ENCODE results near the gene TRIM5. TPM values are rescaled to one million over a fixed set of nuclear protein-coding genes. Genes with fewer than 3 reads are reported as not detected.

Gene TRIM5
- total and polyA plus RNA-seq, 10 of the 15 experiments (the other 5 are each of a cell fraction or from before 2014, with no cell fraction given): 20.0 to 59.7 (median 31.8) TPM

GRCh38 chr11:5684646-5685362, at the start of gene TRIM5 (continued):
- TF ChIP-seq CUX1 (IDR thresholded peaks at IDR 0.05; ENCODE audit: insufficient replicate concordance, low read depth, low read length) (no peak), YBX1 (IDR thresholded peaks at IDR 0.05) (no peak), YY1 (IDR thresholded peaks at IDR 0.05; ENCODE audit: low read depth, low read length) (peak; percentile 65), MXI1 (IDR thresholded peaks at IDR 0.05; ENCODE audit: low read depth, low read length) (0 out of 2 replicates have a peak, but pooled peaks have one; percentile 68), PBX3 (IDR thresholded peaks at IDR 0.05; ENCODE audit: insufficient replicate concordance, low read depth, low read length) (no peak), PML (IDR thresholded peaks at IDR 0.05; ENCODE audit: low read length) (peak; percentile 89), CBX3 (IDR thresholded peaks at IDR 0.05; ENCODE audit: borderline replicate concordance, low read depth) (no peak), MYC (IDR thresholded peaks at IDR 0.05; ENCODE audit: insufficient read depth, insufficient read length, insufficient replicate concordance, low read length, severe bottlenecking) (no peak), TCF3 (IDR thresholded peaks at IDR 0.05; ENCODE audit: borderline replicate concordance, insufficient read depth, low read depth, low read length) (no peak), EED (IDR thresholded peaks at IDR 0.05; ENCODE audit: low read depth) (peak; percentile 95), WRNIP1 (IDR thresholded peaks at IDR 0.05; ENCODE audit: borderline replicate concordance, low read depth, low read length) (no peak), SIN3A (IDR thresholded peaks at IDR 0.05; ENCODE audit: low read depth, low read length) (peak; percentile 72; the same call in 1 of the 2 replicates), STAT3 (IDR thresholded peaks at IDR 0.05; ENCODE audit: low read depth, low read length) (no peak), TARDBP (IDR thresholded peaks at IDR 0.05; ENCODE audit: borderline replicate concordance) (0 out of 2 replicates have a peak, but pooled peaks have one; percentile 28), MAX (IDR thresholded peaks at IDR 0.05; ENCODE audit: low read depth, low read length) (peak; percentile 34; the same call in 1 of the 2 replicates), ZNF207 (IDR thresholded peaks at IDR 0.05; ENCODE audit: borderline replicate concordance) (peak; percentile 69; the same call in 1 of the 2 replicates), KAT2A (conservative IDR thresholded peaks at IDR 0.05; ENCODE audit: control insufficient read depth, low read depth, low read length) (no peak), POU2F2 (IDR thresholded peaks at IDR 0.05; ENCODE audit: borderline replicate concordance, low read depth, low read length) (peak; percentile 64; the same call in 1 of the 3 replicates), KLF5 (IDR thresholded peaks at IDR 0.05; ENCODE audit: partially characterized antibody) (peak; percentile 66), EP300 (IDR thresholded peaks at IDR 0.05; ENCODE audit: borderline replicate concordance in 1 of 2, control insufficient read depth in 1 of 2, low read depth in 2 of 2, low read length in 2 of 2) (peak in 1 of 2 experiments; percentile 15; a peak in 1 of 4 replicates), HSF1 (IDR thresholded peaks at IDR 0.05; ENCODE audit: low read depth, low read length) (no peak), TCF7 (IDR thresholded peaks at IDR 0.05; ENCODE audit: borderline replicate concordance) (0 out of 2 replicates have a peak, but pooled peaks have one; percentile 51)
